Astrocyte (in vitro differentiated cells and primary cell): ENCODE results near the gene KCNQ5. TPM values are rescaled to one million over a fixed set of nuclear protein-coding genes. Genes with fewer than 3 reads are reported as not detected.

ENCODE experiments used
- DNase-seq: peaks from one replicate; pipeline ENCODE4 v3.0.0-alpha.2; 2010; ENCODE audit warnings: low read depth
- FAIRE-seq: peaks from 2 replicates; lab custom pipeline; 2011; peaks lifted over from hg19 to GRCh38; lab: Jason Lieb, UNC
- H2AFZ ChIP-seq: 2 replicates; pipeline ENCODE4 v1.6.0; 2012; ENCODE audit warnings: low read depth, low read length, inconsistent platforms
- H3K27ac ChIP-seq: 2 replicates; pipeline ENCODE4 v1.5.1; 2011; ENCODE audit warnings: low read depth, low read length, inconsistent platforms
- H3K27me3 ChIP-seq: 2 replicates; pipeline ENCODE4 v1.6.0; 2011; ENCODE audit warnings: low read length, inconsistent platforms; ENCODE audit not compliant: insufficient read depth
- H3K36me3 ChIP-seq: 2 replicates; pipeline ENCODE4 v1.5.1; 2011; ENCODE audit warnings: low read length, inconsistent platforms; ENCODE audit not compliant: insufficient read depth
- H3K4me1 ChIP-seq: 2 replicates; pipeline ENCODE4 v1.5.1; 2011; ENCODE audit warnings: low read length, inconsistent platforms; ENCODE audit not compliant: insufficient read depth
- H3K4me2 ChIP-seq: 2 replicates; pipeline ENCODE4 v1.6.0; 2012; ENCODE audit warnings: low read length, inconsistent platforms
- H3K4me3 ChIP-seq: 2 replicates; pipeline ENCODE4 v1.5.1; 2011; ENCODE audit warnings: low read depth, mild to moderate bottlenecking, low read length, inconsistent platforms; ENCODE audit not compliant: insufficient read depth
- H3K79me2 ChIP-seq: 2 replicates; pipeline ENCODE4 v1.6.0; 2012; ENCODE audit warnings: mild to moderate bottlenecking, low read length, inconsistent platforms; ENCODE audit not compliant: insufficient read depth
- H3K9ac ChIP-seq: 2 replicates; pipeline ENCODE4 v1.6.0; 2012; ENCODE audit warnings: mild to moderate bottlenecking, low read length, inconsistent platforms
- H3K9me3 ChIP-seq: 2 replicates; pipeline ENCODE4 v1.5.1; 2012; ENCODE audit warnings: low read depth, mild to moderate bottlenecking, low read length, inconsistent platforms; ENCODE audit not compliant: insufficient read depth
- H4K20me1 ChIP-seq: 2 replicates; pipeline ENCODE4 v1.6.0; 2012; ENCODE audit warnings: low read length, inconsistent platforms; ENCODE audit not compliant: insufficient read depth
- H3K27ac Mint-ChIP-seq: one replicate; pipeline ENCODE4 v1.8.0; 2021; ENCODE audit warnings: mild to moderate bottlenecking, mixed read lengths; ENCODE audit not compliant: unreplicated experiment
- H3K27me3 Mint-ChIP-seq: one replicate; pipeline ENCODE4 v1.8.0; 2021; ENCODE audit warnings: low read depth, mixed read lengths; ENCODE audit not compliant: unreplicated experiment
- H3K36me3 Mint-ChIP-seq: one replicate; pipeline ENCODE4 v1.8.0; 2021; ENCODE audit warnings: low read depth, mixed read lengths; ENCODE audit not compliant: unreplicated experiment
- H3K4me1 Mint-ChIP-seq: one replicate; pipeline ENCODE4 v1.8.0; 2021; ENCODE audit warnings: low read depth, mixed read lengths; ENCODE audit not compliant: unreplicated experiment
- H3K4me3 Mint-ChIP-seq: one replicate; pipeline ENCODE4 v1.8.0; 2021; ENCODE audit warnings: mild to moderate bottlenecking, moderate library complexity, mixed read lengths; ENCODE audit not compliant: unreplicated experiment
- H3K9me3 Mint-ChIP-seq: one replicate; pipeline ENCODE4 v1.8.0; 2021; ENCODE audit warnings: mild to moderate bottlenecking, mixed read lengths; ENCODE audit not compliant: unreplicated experiment
- CTCF ChIP-seq: IDR thresholded peaks from 2 replicates; pipeline ENCODE4 v1.5.1; 2011; ENCODE audit warnings: low read depth, mild to moderate bottlenecking, inconsistent platforms, low read length, moderate library complexity; ENCODE audit not compliant: insufficient read depth
- EZH2 ChIP-seq: IDR thresholded peaks from 2 replicates; pipeline ENCODE4 v1.6.1; 2012; ENCODE audit warnings: mild to moderate bottlenecking, low read length, inconsistent platforms; ENCODE audit not compliant: insufficient read depth
- total RNA-seq: library from RNA; stranded (reverse); gene quantifications from 2 replicates; pipeline ENCODE4 v1.2.1, GENCODE V29; 2021

Gene KCNQ5
- total RNA-seq, 1 donor from 2014 or later, result 2.0 TPM

- no peak overlapping the region for H3K4me3 ChIP-seq
- H3K9me3 ChIP-seq, result no peaks in the 10 kb centered on the region
- H3K79me2 ChIP-seq, result no peaks in the 10 kb centered on the region
- no peaks in the 10 kb centered on the region for H3K36me3 ChIP-seq
- no peaks in the 10 kb centered on the region for H4K20me1 ChIP-seq
- no peak overlapping the region for H3K9ac ChIP-seq
- no peak overlapping the region for H2AFZ ChIP-seq
- no peak overlapping the region for H3K27ac ChIP-seq
- H3K27me3 ChIP-seq, result no peaks in the 10 kb centered on the region
- no peak for TF ChIP-seq EZH2
- TF ChIP-seq CTCF, result no peak
- H3K27ac Mint-ChIP-seq, result no peak overlapping the region
- no peak overlapping the region for H3K4me2 ChIP-seq
- FAIRE-seq (no peak), DNase-seq (no peak)
- H3K4me3 Mint-ChIP-seq, result no peak overlapping the region
- no peaks in the 10 kb centered on the region for H3K4me1 ChIP-seq
- no peaks in the 10 kb centered on the region for H3K9me3 Mint-ChIP-seq
- H3K27me3 Mint-ChIP-seq, result no peaks in the 10 kb centered on the region
- H3K4me1 Mint-ChIP-seq, result no peaks in the 10 kb centered on the region
- H3K36me3 Mint-ChIP-seq, result no peaks in the 10 kb centered on the region
These were observed 311.4 kb downstream of the KCNQ5 start for GRCh38 chr6:72933233-72933632.

- no peak for DNase-seq
These were observed 315.1 kb downstream of the KCNQ5 start for GRCh38 chr6:72936766-72937559.

More at GRCh38 chr6:72936766-72937559, 315.1 kb downstream of the KCNQ5 start:
- Histone ChIP-seq H3K9ac (no peak overlapping the region), H2AFZ (no peak overlapping the region), H4K20me1 (no peaks in the 10 kb centered on the region), H3K79me2 (no peaks in the 10 kb centered on the region), H3K27me3 (no peaks in the 10 kb centered on the region), H3K4me2 (no peak overlapping the region), H3K9me3 (no peaks in the 10 kb centered on the region), H3K36me3 (no peaks in the 10 kb centered on the region), H3K4me1 (no peaks in the 10 kb centered on the region), H3K27ac (no peak overlapping the region), H3K4me3 (no peak overlapping the region)
- Mint-ChIP-seq H3K9me3 (no peaks in the 10 kb centered on the region), H3K36me3 (no peaks in the 10 kb centered on the region), H3K4me1 (no peaks in the 10 kb centered on the region), H3K27ac (no peak overlapping the region), H3K27me3 (no peaks in the 10 kb centered on the region), H3K4me3 (no peak overlapping the region)
- FAIRE-seq, result no peak
- TF ChIP-seq EZH2 (no peak), CTCF (no peak)
